DMS 273 (cell line): ENCODE data around the gene CD59.
"Not testable (repeated sequence)": the region's sequence is repeated elsewhere in the genome, so short reads cannot be mapped to it uniquely, and the experiment has no call there.

Source experiments
- DNase-seq: peaks from one replicate; lab custom pipeline; 2025; ENCODE audit not compliant: unreplicated experiment; lab: John Stamatoyannopoulos, UW

The CD59 gene

GRCh38 chr11:33696411-33696810 lies 39.8 kb downstream of the CD59 start:
- DNase-seq, result peak; percentile 22

- DNase-seq, result peak; percentile 68
Measured at GRCh38 chr11:33695051-33695566, 41.1 kb downstream of the CD59 start.

- peak; percentile 85 for DNase-seq
Measured at GRCh38 chr11:33694346-33695050, 41.7 kb downstream of the CD59 start.

GRCh38 chr11:33692541-33692940 lies 43.7 kb downstream of the CD59 start:
- DNase-seq, result no peak

GRCh38 chr11:33692013-33692504 lies 44.2 kb downstream of the CD59 start:
- DNase-seq, result peak; percentile 72

- DNase-seq, result no peak
Measured at GRCh38 chr11:33691066-33691864, 45.0 kb downstream of the CD59 start.

GRCh38 chr11:33690290-33691065 lies 45.7 kb downstream of the CD59 start:
- DNase-seq, result no peak

- no peak for DNase-seq
Measured at GRCh38 chr11:33689501-33689900, 46.7 kb downstream of the CD59 start.

GRCh38 chr11:33689085-33689484 lies 47.1 kb downstream of the CD59 start:
- no peak for DNase-seq

GRCh38 chr11:33687733-33688479 lies 48.3 kb downstream of the CD59 start:
- peak; percentile 72 for DNase-seq

- DNase-seq, result no peak
Measured at GRCh38 chr11:33685082-33685481, 51.1 kb downstream of the CD59 start.

GRCh38 chr11:33684003-33684706 lies 52.1 kb downstream of the CD59 start:
- DNase-seq, result no peak

- DNase-seq, result no peak
Measured at GRCh38 chr11:33682446-33682845, 53.8 kb downstream of the CD59 start.

- DNase-seq, result no peak
Measured at GRCh38 chr11:33682019-33682418, 54.2 kb downstream of the CD59 start.

GRCh38 chr11:33678616-33679015 lies 57.6 kb downstream of the CD59 start:
- DNase-seq, result not testable (repeated sequence)

- DNase-seq, result no peak
Measured at GRCh38 chr11:33674035-33674814, 62.0 kb downstream of the CD59 start.

GRCh38 chr11:33672273-33672672 lies 64.0 kb downstream of the CD59 start:
- no peak for DNase-seq

- DNase-seq, result no peak
Measured at GRCh38 chr11:33670250-33671011, 65.8 kb downstream of the CD59 start.
